ENCODE measurements around the gene PSMC3IP.

Gene PSMC3IP

GRCh38 chr17:42579794-42580551, 2.4 kb upstream of the PSMC3IP start:
- TF ChIP-seq CTCF (conservative IDR thresholded peaks at IDR 0.05) = no peak
- H3K27ac ChIP-seq = no peak overlapping the region

DNA sequence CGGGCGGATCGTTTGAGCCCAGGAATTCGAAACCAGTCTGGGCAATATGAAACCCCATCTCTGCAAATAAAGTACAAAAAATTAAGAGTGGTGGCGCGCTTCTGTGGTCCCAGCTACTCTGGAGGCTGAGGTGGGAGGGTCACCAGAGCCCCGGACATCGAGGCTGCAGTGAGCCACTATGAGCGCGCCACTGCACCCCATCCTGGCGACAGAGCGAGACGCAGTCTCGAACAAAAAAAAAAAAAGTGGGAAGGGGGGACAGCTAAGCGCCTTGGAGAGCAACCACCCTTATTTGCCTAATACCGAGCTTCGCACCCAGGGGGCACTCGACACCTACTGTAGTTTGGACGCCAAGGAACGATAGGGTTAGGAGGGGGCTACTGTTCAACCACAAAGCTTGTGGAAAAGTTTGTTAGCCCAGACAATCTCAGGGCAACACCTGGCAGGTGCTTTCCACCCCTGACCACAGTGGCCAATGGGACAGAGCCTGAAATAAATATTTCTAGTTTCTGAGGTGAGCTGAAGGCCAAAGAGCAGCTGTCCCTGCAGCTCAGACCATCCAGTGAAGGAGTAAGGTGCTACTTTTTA, 847 bp upstream of the PSMC3IP start:
- TF ChIP-seq CTCF (conservative IDR thresholded peaks at IDR 0.05) = peak; percentile 69
- H3K27ac ChIP-seq = peak overlapping the region; percentile 81

GRCh38 chr17:42577140-42577531, 393 bp downstream of the PSMC3IP start:
- H3K27ac ChIP-seq = peak overlapping the region; percentile 81
- TF ChIP-seq CTCF (conservative IDR thresholded peaks at IDR 0.05) = no peak

DNA sequence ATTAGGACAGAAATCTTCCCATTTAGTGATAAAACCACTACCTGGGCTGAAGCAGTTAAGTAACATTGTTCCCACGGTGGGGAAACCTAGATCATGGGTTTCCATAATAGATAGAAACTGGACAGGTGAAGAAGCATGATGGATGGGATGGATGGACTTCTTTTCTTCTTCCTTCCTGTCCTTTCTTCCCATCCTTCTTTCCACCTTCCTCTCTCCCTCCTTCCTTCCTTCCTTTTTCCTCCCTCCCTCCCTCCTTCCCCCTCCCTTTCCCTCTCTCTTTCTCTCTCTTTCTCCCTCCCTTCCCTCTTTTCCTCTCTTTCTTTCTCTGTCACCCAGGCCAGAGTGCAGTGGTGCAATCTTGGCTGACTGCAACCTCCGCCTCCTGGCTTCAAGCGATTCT, 3.1 kb downstream of the PSMC3IP start:
- H3K27ac ChIP-seq = no peak overlapping the region
- TF ChIP-seq CTCF (conservative IDR thresholded peaks at IDR 0.05) = no peak

GRCh38 chr17:42573095-42573494, 4.4 kb downstream of the PSMC3IP start:
- no peak for TF ChIP-seq CTCF (conservative IDR thresholded peaks at IDR 0.05)
- peak overlapping the region; percentile 73; the same call in 1 of the 2 replicates for H3K27ac ChIP-seq

- TF ChIP-seq CTCF (conservative IDR thresholded peaks at IDR 0.05) = no peak
- peak overlapping the region; percentile 73 for H3K27ac ChIP-seq
These were observed 5.9 kb downstream of the PSMC3IP start for GRCh38 chr17:42571435-42572225.
